Fibroblast of villous mesenchyme (primary cell): ENCODE results near the gene ZHX3. TPM values are rescaled to one million over a fixed set of nuclear protein-coding genes. Genes with fewer than 3 reads are reported as not detected.
A peak's percentile ranks its signal among the peaks of the same experiment; 100 is the strongest.

Experiments used
- DNase-seq: peaks from one replicate; pipeline ENCODE4 v3.0.0-alpha.2; 2010; ENCODE audit warnings: low read depth
- H3K4me3 ChIP-seq: 2 replicates; pipeline ENCODE4 v1.5.1; 2011; ENCODE audit warnings: low read depth, mild to moderate bottlenecking, low read length
- total RNA-seq: library from RNA; depleted of rRNA; stranded (reverse); fragments of >200 nt; gene quantifications from 2 replicates; pipeline ENCODE4 v1.2.3, GENCODE V29; 2012
- TF ChIP-seq, protein P1 (sequence below): IDR thresholded peaks from 2 replicates; pipeline ENCODE4 v1.5.1; 2012; ENCODE audit warnings: low read depth, mild to moderate bottlenecking, low read length; ENCODE audit not compliant: insufficient read depth

The ZHX3 gene
- total RNA-seq, 1 donor: 39.3 TPM

DNA sequence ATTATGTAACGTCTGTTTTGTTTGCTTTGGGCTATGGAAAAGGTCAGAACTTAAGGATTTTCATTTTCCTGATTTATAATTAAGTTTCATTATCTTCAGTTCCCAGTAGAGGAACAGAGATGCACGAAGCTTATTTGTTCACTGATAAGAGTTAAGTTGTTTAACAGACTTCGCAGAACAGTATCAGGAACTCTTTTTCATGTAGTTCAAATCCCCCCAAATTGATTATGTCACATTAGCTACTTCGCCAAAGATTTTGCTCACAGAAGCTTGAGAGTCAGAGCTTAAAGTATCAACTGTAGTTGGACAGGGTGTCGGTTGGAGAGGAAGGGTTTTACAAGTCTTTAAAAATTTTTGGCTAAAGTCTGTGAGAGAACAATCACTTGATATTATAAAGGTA lies 43.4 kb downstream of the ZHX3 start:
- H3K4me3 ChIP-seq: no peak overlapping the region
- DNase-seq: no peak
- TF ChIP-seq, protein P1, sequence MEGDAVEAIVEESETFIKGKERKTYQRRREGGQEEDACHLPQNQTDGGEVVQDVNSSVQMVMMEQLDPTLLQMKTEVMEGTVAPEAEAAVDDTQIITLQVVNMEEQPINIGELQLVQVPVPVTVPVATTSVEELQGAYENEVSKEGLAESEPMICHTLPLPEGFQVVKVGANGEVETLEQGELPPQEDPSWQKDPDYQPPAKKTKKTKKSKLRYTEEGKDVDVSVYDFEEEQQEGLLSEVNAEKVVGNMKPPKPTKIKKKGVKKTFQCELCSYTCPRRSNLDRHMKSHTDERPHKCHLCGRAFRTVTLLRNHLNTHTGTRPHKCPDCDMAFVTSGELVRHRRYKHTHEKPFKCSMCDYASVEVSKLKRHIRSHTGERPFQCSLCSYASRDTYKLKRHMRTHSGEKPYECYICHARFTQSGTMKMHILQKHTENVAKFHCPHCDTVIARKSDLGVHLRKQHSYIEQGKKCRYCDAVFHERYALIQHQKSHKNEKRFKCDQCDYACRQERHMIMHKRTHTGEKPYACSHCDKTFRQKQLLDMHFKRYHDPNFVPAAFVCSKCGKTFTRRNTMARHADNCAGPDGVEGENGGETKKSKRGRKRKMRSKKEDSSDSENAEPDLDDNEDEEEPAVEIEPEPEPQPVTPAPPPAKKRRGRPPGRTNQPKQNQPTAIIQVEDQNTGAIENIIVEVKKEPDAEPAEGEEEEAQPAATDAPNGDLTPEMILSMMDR: no peak

DNA sequence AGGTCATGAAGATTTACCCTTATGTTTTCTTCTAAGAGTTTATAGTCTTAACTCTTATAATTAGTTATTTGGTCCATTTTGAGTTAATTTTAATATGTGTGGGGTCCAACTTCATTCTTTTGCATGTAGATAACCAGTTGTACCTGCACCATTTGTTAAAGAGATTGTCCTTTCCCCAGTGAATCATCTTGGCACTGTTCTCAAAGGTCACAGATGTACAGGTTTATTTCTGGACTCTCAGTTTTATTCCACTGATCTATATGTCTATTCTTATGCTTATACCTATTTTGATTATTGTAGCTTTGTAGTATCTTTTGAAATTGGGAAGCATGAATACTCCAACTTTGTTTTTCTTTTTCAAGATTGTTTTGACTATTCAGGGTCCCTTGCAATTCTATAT lies 44.1 kb downstream of the ZHX3 start:
- TF ChIP-seq, protein P1: no peak
- H3K4me3 ChIP-seq: no peak overlapping the region
- no peak for DNase-seq

DNA sequence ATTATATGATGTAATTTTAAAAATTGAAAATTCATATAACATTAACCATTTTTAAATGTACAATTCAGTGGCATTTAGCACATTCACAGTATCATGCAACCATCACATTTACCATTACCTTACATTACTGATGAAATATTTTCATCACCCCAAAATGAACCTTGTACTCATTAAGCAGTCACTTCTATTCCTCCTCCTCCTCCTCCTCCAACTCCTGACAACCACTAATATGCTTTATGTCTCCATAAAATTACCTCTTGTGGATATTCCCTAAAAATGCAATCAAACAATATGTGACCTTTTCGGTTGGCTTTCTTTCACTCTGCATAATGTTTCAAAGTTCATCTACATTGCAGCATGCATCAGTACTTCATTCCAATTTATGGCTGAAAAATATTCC lies 45.2 kb downstream of the ZHX3 start:
- DNase-seq: no peak
- TF ChIP-seq, protein P1: no peak
- no peak overlapping the region for H3K4me3 ChIP-seq

DNA sequence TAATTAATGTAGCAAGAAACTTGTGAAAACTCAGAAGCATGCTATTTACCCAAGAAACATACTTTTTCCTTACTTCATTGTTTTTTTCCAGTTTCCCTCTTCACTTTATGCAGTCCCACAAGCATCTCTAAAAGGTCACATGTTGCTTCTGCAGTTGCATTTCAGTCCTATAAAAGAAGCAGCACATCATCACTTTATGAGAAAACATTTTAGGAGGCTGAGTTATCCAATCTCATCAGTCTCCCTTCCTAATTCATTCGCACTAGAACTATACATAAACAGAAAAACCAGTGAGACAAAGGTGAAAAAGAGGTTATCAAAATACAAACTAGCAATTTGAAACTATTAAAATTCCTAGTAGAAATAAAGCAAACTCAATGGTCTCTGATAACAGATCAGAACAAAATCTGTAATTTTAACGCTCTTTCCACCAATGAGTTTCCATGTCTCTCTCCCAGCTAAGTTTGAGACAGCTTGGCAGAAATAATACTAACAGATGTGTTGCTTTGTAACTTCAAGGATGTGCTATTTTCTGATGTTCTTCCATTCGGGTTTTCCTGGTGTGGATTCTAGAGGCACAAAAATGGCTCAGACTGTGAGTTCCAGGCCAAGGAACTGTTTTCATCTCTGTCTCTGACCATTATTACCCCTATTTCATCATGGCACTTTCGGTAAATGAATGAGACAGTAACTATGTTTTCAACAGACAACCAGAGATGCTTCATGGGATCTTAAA lies 48.4 kb downstream of the ZHX3 start:
- DNase-seq: peak; percentile 33
- TF ChIP-seq, protein P1: no peak
- H3K4me3 ChIP-seq: no peak overlapping the region

DNA sequence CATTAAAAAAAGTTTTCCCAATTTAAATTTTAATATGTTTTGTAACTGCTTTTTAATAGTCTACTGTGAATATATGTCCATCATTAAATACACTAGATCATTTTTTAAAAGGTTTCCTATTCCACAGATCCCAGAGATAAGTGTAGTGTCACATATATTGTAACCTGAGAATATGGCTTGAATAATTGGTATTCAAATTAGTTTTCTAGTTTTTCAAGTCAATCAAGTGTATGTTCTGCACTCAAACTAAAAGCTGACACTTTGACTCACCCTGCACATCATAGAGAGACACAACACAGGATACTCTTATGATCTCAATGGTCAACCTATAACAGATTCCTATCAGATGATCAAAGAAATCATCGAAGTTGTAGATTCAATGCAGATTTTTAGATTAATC lies 49.1 kb downstream of the ZHX3 start:
- no peak overlapping the region for H3K4me3 ChIP-seq
- TF ChIP-seq, protein P1: no peak
- no peak for DNase-seq

DNA sequence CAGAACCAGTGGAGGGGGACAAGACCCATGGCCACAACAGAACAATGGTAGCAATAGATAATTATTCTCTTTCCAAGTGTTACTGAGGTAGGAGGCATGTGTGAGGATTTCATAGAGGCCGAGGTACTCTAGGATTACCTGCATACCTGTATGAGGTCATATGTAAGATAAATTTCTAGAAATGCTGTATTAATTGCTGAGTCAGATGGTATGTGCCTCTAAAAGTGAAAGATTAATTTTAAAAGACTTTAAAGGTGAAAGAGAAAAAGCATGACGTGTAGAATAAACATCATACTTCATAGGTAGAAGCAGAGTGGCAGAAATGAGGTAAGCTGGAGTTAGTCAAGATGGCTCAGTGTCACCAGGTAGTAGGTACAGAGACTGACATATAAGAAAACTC lies 51.6 kb downstream of the ZHX3 start:
- TF ChIP-seq, protein P1: no peak
- no peak for DNase-seq
- H3K4me3 ChIP-seq: no peak overlapping the region

DNA sequence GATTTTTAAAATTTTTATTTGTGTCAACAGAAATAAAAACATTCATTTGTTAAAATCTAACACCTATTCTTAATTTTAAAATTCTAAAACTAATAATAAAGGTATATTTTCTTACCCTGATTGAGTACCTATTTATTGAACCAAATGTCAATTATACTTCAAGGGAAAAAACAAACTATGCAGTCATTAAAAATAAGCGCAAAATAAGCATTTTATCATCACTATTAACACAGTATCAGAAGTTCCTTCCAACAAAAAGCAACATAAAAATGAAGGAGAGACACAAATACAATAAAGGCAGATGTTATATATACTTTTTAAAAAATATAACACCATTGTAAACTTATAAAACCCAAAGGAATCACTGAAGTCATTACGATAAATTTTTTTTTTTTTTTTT lies 52.7 kb downstream of the ZHX3 start:
- no peak for DNase-seq
- no peak overlapping the region for H3K4me3 ChIP-seq
- TF ChIP-seq, protein P1: no peak
